ENCODE data around the gene ELOVL3. TPM values are rescaled to one million over a fixed set of nuclear protein-coding genes. Genes with fewer than 3 reads are reported as not detected.

ELOVL3 gene
- total and polyA plus RNA-seq, 2 of the 13 experiments (the other 11 are each of a cell fraction or from before 2014, with no cell fraction given) = 0.58 to 0.69 TPM

DNA sequence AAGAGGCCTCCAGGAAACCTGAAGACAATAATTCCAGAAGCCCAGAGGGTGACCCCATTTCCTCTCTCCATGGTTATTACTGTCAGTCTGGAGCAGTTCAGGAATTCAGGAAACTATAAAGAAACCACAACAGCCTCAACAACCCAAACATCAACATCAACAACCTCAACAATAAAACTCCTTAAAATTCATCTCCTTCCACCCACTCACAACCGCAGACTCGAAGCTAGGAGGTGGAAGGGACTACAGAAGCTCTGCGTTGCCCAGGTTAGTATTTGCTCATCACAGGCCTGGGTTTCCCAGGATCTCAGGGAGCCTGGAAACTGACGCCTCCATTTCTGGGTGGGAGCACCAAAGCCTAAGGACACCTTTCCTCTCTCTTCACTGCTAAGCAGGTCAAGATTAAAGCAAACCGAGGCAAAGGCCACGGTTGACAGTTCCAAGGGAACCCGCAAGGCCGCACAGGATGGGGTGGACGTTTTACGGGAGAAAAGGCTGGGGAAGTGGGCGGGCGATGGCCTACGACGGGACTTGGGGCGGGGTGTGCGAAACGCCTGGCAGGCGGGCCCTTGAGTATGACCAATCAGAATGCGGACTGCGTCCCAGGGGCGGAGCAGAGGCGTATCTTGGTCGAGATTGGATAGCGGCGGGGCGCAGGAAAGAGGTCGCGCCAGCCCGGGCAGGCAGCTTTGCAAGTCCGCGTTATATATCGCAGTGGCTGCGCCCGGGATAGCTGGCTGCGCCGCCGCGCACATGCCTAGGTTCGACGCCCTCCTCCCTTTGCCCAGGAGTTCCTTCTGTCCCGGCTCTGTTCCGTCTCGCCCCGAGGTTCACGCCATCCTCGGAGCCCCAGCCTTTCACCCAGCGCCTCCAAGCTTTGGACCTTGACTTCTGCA, at the start of gene ELOVL3 (continued):
- TF ChIP-seq, protein P1, sequence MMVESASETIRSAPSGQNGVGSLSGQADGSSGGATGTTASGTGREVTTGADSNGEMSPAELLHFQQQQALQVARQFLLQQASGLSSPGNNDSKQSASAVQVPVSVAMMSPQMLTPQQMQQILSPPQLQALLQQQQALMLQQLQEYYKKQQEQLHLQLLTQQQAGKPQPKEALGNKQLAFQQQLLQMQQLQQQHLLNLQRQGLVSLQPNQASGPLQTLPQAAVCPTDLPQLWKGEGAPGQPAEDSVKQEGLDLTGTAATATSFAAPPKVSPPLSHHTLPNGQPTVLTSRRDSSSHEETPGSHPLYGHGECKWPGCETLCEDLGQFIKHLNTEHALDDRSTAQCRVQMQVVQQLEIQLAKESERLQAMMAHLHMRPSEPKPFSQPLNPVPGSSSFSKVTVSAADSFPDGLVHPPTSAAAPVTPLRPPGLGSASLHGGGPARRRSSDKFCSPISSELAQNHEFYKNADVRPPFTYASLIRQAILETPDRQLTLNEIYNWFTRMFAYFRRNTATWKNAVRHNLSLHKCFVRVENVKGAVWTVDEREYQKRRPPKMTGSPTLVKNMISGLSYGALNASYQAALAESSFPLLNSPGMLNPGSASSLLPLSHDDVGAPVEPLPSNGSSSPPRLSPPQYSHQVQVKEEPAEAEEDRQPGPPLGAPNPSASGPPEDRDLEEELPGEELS (CRISPR knock-in tag; IDR thresholded peaks at IDR 0.05) = 0 out of 2 replicates have a peak, but pooled peaks have one; percentile 17
- TF ChIP-seq, protein P2, sequence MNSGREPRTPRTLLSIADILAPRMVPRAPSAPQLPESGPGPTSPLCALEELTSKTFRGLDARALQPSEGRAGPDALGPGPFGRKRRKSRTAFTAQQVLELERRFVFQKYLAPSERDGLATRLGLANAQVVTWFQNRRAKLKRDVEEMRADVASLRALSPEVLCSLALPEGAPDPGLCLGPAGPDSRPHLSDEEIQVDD (CRISPR knock-in tag; IDR thresholded peaks at IDR 0.05; ENCODE audit: borderline replicate concordance) = peak; percentile 87; the same call in 1 of the 2 replicates
- TF ChIP-seq, protein P3, sequence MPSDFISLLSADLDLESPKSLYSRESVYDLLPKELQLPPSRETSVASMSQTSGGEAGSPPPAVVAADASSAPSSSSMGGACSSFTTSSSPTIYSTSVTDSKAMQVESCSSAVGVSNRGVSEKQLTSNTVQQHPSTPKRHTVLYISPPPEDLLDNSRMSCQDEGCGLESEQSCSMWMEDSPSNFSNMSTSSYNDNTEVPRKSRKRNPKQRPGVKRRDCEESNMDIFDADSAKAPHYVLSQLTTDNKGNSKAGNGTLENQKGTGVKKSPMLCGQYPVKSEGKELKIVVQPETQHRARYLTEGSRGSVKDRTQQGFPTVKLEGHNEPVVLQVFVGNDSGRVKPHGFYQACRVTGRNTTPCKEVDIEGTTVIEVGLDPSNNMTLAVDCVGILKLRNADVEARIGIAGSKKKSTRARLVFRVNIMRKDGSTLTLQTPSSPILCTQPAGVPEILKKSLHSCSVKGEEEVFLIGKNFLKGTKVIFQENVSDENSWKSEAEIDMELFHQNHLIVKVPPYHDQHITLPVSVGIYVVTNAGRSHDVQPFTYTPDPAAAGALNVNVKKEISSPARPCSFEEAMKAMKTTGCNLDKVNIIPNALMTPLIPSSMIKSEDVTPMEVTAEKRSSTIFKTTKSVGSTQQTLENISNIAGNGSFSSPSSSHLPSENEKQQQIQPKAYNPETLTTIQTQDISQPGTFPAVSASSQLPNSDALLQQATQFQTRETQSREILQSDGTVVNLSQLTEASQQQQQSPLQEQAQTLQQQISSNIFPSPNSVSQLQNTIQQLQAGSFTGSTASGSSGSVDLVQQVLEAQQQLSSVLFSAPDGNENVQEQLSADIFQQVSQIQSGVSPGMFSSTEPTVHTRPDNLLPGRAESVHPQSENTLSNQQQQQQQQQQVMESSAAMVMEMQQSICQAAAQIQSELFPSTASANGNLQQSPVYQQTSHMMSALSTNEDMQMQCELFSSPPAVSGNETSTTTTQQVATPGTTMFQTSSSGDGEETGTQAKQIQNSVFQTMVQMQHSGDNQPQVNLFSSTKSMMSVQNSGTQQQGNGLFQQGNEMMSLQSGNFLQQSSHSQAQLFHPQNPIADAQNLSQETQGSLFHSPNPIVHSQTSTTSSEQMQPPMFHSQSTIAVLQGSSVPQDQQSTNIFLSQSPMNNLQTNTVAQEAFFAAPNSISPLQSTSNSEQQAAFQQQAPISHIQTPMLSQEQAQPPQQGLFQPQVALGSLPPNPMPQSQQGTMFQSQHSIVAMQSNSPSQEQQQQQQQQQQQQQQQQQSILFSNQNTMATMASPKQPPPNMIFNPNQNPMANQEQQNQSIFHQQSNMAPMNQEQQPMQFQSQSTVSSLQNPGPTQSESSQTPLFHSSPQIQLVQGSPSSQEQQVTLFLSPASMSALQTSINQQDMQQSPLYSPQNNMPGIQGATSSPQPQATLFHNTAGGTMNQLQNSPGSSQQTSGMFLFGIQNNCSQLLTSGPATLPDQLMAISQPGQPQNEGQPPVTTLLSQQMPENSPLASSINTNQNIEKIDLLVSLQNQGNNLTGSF (CRISPR knock-in tag; IDR thresholded peaks at IDR 0.05) = peak; percentile 95
- TF ChIP-seq GLI4 (CRISPR knock-in tag; IDR thresholded peaks at IDR 0.05; ENCODE audit: borderline replicate concordance) = peak; percentile 59; the same call in 1 of the 2 replicates
- TF ChIP-seq, protein P4, sequence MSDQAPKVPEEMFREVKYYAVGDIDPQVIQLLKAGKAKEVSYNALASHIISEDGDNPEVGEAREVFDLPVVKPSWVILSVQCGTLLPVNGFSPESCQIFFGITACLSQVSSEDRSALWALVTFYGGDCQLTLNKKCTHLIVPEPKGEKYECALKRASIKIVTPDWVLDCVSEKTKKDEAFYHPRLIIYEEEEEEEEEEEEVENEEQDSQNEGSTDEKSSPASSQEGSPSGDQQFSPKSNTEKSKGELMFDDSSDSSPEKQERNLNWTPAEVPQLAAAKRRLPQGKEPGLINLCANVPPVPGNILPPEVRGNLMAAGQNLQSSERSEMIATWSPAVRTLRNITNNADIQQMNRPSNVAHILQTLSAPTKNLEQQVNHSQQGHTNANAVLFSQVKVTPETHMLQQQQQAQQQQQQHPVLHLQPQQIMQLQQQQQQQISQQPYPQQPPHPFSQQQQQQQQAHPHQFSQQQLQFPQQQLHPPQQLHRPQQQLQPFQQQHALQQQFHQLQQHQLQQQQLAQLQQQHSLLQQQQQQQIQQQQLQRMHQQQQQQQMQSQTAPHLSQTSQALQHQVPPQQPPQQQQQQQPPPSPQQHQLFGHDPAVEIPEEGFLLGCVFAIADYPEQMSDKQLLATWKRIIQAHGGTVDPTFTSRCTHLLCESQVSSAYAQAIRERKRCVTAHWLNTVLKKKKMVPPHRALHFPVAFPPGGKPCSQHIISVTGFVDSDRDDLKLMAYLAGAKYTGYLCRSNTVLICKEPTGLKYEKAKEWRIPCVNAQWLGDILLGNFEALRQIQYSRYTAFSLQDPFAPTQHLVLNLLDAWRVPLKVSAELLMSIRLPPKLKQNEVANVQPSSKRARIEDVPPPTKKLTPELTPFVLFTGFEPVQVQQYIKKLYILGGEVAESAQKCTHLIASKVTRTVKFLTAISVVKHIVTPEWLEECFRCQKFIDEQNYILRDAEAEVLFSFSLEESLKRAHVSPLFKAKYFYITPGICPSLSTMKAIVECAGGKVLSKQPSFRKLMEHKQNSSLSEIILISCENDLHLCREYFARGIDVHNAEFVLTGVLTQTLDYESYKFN (CRISPR knock-in tag; conservative IDR thresholded peaks at IDR 0.05) = no peak
- peak; percentile 78; the same call in 1 of the 2 replicates for TF ChIP-seq MEIS2 (CRISPR knock-in tag; IDR thresholded peaks at IDR 0.05)
- TF ChIP-seq, protein P5, sequence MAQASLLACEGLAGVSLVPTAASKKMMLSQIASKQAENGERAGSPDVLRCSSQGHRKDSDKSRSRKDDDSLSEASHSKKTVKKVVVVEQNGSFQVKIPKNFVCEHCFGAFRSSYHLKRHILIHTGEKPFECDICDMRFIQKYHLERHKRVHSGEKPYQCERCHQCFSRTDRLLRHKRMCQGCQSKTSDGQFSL (CRISPR knock-in tag; IDR thresholded peaks at IDR 0.05) = no peak
- TF ChIP-seq HHEX (CRISPR knock-in tag; IDR thresholded peaks at IDR 0.05) = no peak
- TF ChIP-seq SP140L (CRISPR knock-in tag; IDR thresholded peaks at IDR 0.05; ENCODE audit: borderline replicate concordance) = no peak
- TF ChIP-seq, protein P6, sequence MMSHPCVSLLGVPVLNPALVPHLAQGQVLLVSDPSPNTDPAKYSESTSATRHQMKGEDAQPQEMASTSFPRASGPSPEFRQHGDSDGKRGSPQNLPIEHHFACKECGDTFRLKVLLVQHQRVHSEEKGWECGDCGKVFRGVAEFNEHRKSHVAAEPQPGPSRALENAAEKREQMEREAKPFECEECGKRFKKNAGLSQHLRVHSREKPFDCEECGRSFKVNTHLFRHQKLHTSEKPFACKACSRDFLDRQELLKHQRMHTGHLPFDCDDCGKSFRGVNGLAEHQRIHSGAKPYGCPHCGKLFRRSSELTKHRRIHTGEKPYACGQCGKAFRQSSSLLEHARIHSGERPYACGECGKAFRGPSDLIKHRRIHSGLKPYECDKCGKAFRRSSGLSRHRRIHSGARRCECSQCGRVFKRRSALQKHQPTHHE (CRISPR knock-in tag; IDR thresholded peaks at IDR 0.05; ENCODE audit: borderline replicate concordance) = peak; percentile 94; the same call in 1 of the 2 replicates
- TF ChIP-seq SMC3 (IDR thresholded peaks at IDR 0.05; ENCODE audit: low read length) = no peak
- peak; percentile 98 for TF ChIP-seq ZSCAN21 (CRISPR knock-in tag; IDR thresholded peaks at IDR 0.05; ENCODE audit: borderline replicate concordance)
- TF ChIP-seq ZFP90 (CRISPR knock-in tag; IDR thresholded peaks at IDR 0.05; ENCODE audit: borderline replicate concordance) = peak; percentile 95; the same call in 1 of the 2 replicates
- TF ChIP-seq ARNTL (CRISPR knock-in tag; IDR thresholded peaks at IDR 0.05) = peak; percentile 70; the same call in 1 of the 2 replicates

Measured in HepG2 (cell line).